Gastroesophageal sphincter (tissue), 4 donors: Measurements from ENCODE around the gene TLCD1. TPM values are rescaled to one million over a fixed set of nuclear protein-coding genes. Genes with fewer than 3 reads are reported as not detected.

Experiments
- ATAC-seq: fragments of 150-250 bp; one replicate; pipeline ENCODE4 v1.9.1; 2016; ENCODE audit warnings: mild to moderate bottlenecking, moderate library complexity
- H3K27ac ChIP-seq, 4 donors: fragments of 200-600 bp; sonication (generic) in 3 of 4; 1 replicate in 3 of 4; 2 replicates in 1 of 4; pipeline ENCODE4 v1.5.1; 2016 to 2019
- H3K27me3 ChIP-seq: fragments of 200-600 bp; sonication (generic); one replicate; pipeline ENCODE4 v1.5.1; 2019
- H3K36me3 ChIP-seq, 2 donors: fragments of 200-600 bp; sonication (generic); one replicate each; pipeline ENCODE4 v1.5.1; 2019; ENCODE audit warnings: control low read depth in 1 of 2
- H3K4me1 ChIP-seq, 3 donors: fragments of 200-600 bp; sonication (generic); 1 replicate in 2 of 3; 2 replicates in 1 of 3; pipeline ENCODE4 v1.5.1; 2016 to 2019; ENCODE audit warnings: control low read depth in 2 of 3
- H3K4me3 ChIP-seq, 2 donors: fragments of 200-600 bp; sonication (generic); one replicate each; pipeline ENCODE4 v1.5.1; 2019; ENCODE audit warnings: mild to moderate bottlenecking in 1 of 2, moderate library complexity in 1 of 2
- H3K9me3 ChIP-seq, 3 donors: fragments of 200-600 bp; sonication (generic); one replicate each; pipeline ENCODE4 v1.5.1; 2017 to 2019; ENCODE audit warnings: control low read depth in 2 of 3
- EP300 ChIP-seq: sonication (generic); formaldehyde crosslinking; IDR thresholded peaks from one replicate; pipeline ENCODE4 v1.6.1; 2017; ENCODE audit warnings: antibody characterized with exemption, mild to moderate bottlenecking
- POLR2A ChIP-seq, 2 donors: fragments of 450-650 bp; IDR thresholded peaks; one replicate each; pipeline ENCODE4 v1.6.1; 2017; ENCODE audit warnings: antibody characterized with exemption in 2 of 2, mild to moderate bottlenecking in 2 of 2, moderate library complexity in 1 of 2
- POLR2AphosphoS5 ChIP-seq: sonication (generic); formaldehyde crosslinking; IDR thresholded peaks from one replicate; pipeline ENCODE4 v1.6.1; 2017; ENCODE audit warnings: antibody characterized with exemption
- WGBS, 2 donors: methylation state at CpG; one replicate each; pipeline ENCODE4 v1.1.5; 2018; ENCODE audit warnings: low coverage in 1 of 2; 5-methylcytosine and 5-hydroxymethylcytosine counted together
- total RNA-seq, 4 donors: library from RNA; depleted of rRNA; stranded (reverse); fragments of >200 nt; gene quantifications; one replicate each; pipeline ENCODE4 v1.1.0, GENCODE V29; 2016
- TF ChIP-seq, protein P1 (sequence below), 4 experiments: fragments of 200-600 bp in 2 of 4; fragments of 450-650 bp in 2 of 4; sonication (generic) in 1 of 4; IDR thresholded peaks; one replicate each; pipeline ENCODE4 v1.5.1; 2017 to 2019; ENCODE audit warnings: antibody characterized with exemption in 4 of 4, mild to moderate bottlenecking in 2 of 4, moderate library complexity in 2 of 4

Gene TLCD1, protein sequence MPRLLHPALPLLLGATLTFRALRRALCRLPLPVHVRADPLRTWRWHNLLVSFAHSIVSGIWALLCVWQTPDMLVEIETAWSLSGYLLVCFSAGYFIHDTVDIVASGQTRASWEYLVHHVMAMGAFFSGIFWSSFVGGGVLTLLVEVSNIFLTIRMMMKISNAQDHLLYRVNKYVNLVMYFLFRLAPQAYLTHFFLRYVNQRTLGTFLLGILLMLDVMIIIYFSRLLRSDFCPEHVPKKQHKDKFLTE
- total RNA-seq: 1 to 10 TPM in 2 of 4 donors, not detected in 2; 1.1 to 2.8 TPM

DNA sequence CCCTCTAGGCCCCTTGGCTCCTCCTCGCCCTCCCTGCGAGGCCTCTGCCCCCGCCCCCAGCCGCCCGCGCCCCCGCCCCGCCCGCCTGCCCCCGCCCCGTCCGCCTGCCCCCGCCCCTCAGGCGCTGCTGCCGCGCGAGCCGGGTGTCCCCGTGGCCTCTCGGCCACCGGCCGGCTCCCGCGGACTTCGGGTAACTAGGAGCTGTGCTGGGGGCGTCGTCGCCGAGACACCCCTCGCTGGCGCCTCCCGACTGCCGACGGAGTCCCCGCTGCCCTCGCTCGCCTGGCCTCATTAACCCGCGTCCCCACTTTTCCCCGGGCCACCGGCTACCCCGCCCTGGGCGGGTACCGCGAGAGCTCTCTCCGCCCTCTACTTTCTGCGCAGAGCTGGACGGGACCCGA lies at the start of gene TLCD1:
Gene TLCD1 (minus strand): TSS at position 8 of the 401 bp plus-strand sequence. CDS start 136 bp downstream, outside the sequence.
- Histone ChIP-seq H3K9me3 (no peaks in the 10 kb centered on the region), H3K27ac (peak within 1 kb of the TSS in 3 of 4 donors; percentile 95 to 100 (median 97)), H3K36me3 (peaks cover 0 to 38% of the 10 kb centered on the region in 2 donors), H3K4me1 (peaks cover 0 to 66% (median 27%) of the 10 kb centered on the region in 3 donors), H3K27me3 (no peaks in the 10 kb centered on the region), H3K4me3 (peak within 1 kb of the TSS; percentile 47 to 79)
- TF ChIP-seq, protein P1, sequence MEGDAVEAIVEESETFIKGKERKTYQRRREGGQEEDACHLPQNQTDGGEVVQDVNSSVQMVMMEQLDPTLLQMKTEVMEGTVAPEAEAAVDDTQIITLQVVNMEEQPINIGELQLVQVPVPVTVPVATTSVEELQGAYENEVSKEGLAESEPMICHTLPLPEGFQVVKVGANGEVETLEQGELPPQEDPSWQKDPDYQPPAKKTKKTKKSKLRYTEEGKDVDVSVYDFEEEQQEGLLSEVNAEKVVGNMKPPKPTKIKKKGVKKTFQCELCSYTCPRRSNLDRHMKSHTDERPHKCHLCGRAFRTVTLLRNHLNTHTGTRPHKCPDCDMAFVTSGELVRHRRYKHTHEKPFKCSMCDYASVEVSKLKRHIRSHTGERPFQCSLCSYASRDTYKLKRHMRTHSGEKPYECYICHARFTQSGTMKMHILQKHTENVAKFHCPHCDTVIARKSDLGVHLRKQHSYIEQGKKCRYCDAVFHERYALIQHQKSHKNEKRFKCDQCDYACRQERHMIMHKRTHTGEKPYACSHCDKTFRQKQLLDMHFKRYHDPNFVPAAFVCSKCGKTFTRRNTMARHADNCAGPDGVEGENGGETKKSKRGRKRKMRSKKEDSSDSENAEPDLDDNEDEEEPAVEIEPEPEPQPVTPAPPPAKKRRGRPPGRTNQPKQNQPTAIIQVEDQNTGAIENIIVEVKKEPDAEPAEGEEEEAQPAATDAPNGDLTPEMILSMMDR (IDR thresholded peaks at IDR 0.05): no peak
- TF ChIP-seq POLR2A (IDR thresholded peaks at IDR 0.05): no peak
- no peak for TF ChIP-seq EP300
- no peak for TF ChIP-seq POLR2AphosphoS5
- ATAC-seq: peak; percentile 51
- WGBS, 2 donors: 0% methylated on average over 4 of the region's 49 CpGs; no CpG with 5 or more reads in 1 of the 2 donors

DNA sequence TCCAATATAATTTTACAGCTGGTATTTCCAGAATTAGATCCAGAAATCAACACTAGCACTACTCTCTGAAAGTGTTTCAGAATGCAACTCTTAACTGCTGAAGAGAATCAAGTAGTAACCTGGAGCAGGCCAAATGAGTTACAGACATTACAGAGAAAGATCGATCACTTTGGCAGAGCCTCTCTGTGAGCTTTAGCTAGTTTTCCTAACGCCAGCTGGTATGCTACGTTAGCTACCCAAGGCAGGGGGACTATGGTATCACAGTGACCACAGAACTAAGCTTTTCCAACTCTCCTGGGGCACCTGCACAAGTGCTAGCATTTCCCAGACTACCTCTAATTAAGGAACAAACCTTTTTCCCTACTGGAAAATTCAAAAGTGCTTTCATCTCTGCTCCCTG lies 48.2 kb upstream of the TLCD1 start:
- H3K9me3 ChIP-seq: no peaks in the 10 kb centered on the region
- ATAC-seq: no peak
- H3K4me3 ChIP-seq: no peak overlapping the region
- WGBS, 2 donors: 75 to 77% methylated on average over 3 of the region's 3 CpGs
- peaks cover 0 to 9% of the 10 kb centered on the region in 2 donors for H3K36me3 ChIP-seq
- peaks cover 0 to 19% (median 0%) of the 10 kb centered on the region in 3 donors for H3K4me1 ChIP-seq
- H3K27me3 ChIP-seq: no peaks in the 10 kb centered on the region
- TF ChIP-seq EP300 (no peak), POLR2AphosphoS5 (no peak), POLR2A (IDR thresholded peaks at IDR 0.05) (no peak)
- H3K27ac ChIP-seq: no peak overlapping the region

DNA sequence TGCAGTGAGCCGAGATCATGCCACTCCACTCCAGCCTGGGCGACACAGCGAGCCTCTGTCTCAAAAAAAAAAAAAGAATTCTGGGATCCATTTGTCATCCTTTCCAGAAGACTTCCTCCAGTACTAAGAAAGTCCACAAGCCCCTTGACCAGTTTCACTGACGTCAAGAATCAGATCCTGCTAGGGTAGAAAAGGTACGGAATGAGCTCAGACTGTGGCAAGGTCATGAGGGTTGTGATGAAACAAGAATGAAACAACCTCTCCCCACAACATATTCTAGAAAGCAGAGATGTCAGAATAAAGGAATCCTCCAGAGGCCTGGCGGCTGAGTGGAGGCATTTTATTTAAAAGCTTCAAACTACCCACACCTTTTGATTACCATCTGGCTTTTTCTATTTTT lies 47.7 kb upstream of the TLCD1 start:
- Histone ChIP-seq H3K9me3 (no peaks in the 10 kb centered on the region), H3K36me3 (peaks cover 0 to 9% of the 10 kb centered on the region in 2 donors), H3K27me3 (no peaks in the 10 kb centered on the region), H3K4me3 (no peak overlapping the region), H3K4me1 (peaks cover 0 to 19% (median 0%) of the 10 kb centered on the region in 3 donors), H3K27ac (no peak overlapping the region)
- TF ChIP-seq, protein P1 (IDR thresholded peaks at IDR 0.05): no peak
- TF ChIP-seq POLR2AphosphoS5 (no peak), POLR2A (IDR thresholded peaks at IDR 0.05) (no peak), EP300 (no peak)
- 78 to 79% methylated on average over 2 to 6 of the region's 6 CpGs for WGBS, 2 donors
- ATAC-seq: no peak

DNA sequence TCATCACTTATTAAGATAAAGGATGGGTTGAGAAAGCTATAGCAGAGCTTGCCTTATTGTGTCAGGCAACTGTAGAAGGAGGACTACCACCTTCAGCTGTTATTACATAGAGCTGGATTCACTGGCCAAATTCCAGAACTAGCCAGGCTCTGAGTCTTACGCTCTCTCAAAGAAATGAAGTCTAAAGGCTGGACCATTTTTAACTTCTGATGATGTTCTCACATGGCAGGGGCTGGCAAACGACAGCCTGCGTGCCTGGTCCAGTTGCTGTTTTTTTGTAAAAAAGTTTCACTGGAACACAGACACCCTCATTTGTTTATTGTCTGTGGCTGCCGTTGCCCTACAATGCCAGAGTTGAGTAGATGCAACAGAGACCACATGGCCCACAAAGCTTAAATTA lies 39.0 kb upstream of the TLCD1 start:
- Histone ChIP-seq H3K27ac (no peak overlapping the region), H3K27me3 (no peaks in the 10 kb centered on the region), H3K4me1 (peaks cover 0 to 28% (median 7%) of the 10 kb centered on the region in 3 donors), H3K36me3 (peaks cover 0 to 39% of the 10 kb centered on the region in 2 donors), H3K9me3 (no peaks in the 10 kb centered on the region), H3K4me3 (no peak overlapping the region)
- WGBS, 2 donors: 56 to 80% methylated on average over 1 to 4 of the region's 4 CpGs
- ATAC-seq: no peak
- TF ChIP-seq, protein P1 (IDR thresholded peaks at IDR 0.05): no peak
- TF ChIP-seq EP300 (no peak), POLR2AphosphoS5 (no peak), POLR2A (IDR thresholded peaks at IDR 0.05) (no peak)

DNA sequence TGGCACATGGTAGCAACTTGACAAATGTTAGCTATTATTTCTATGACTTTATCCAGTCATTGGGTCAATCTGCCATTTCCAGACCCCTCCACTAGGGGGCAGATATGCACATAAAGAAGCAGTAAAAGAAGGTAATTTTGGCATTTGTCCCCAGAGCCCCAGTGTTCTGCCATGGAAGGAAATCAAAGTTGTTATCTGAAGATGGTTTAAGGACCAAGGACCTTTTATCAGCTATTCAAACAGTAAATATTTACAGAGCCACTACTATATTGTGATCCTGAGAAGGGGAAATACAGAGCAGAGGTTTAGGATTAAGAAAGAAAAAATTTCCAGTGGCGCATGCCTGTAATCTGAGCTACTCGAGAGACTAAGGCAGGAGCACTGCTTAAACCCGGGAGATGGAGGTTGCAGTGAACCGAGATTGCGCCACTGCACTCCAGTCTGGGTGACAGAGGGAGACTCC lies 37.8 kb upstream of the TLCD1 start:
- Histone ChIP-seq H3K27me3 (no peaks in the 10 kb centered on the region), H3K4me1 (peaks cover 0 to 28% (median 7%) of the 10 kb centered on the region in 3 donors), H3K36me3 (peaks cover 0 to 51% of the 10 kb centered on the region in 2 donors), H3K27ac (no peak overlapping the region), H3K9me3 (no peaks in the 10 kb centered on the region), H3K4me3 (no peak overlapping the region)
- ATAC-seq: peak; percentile 58
- no peak for TF ChIP-seq EP300
- TF ChIP-seq, protein P1 (IDR thresholded peaks at IDR 0.05): peak; percentile 84 to 92 (median 90)
- peak; percentile 56 for TF ChIP-seq POLR2AphosphoS5
- 65% methylated on average over 5 of the region's 5 CpGs; no CpG with 5 or more reads in 1 of the 2 donors for WGBS, 2 donors
